ENCODE measurements around the gene EVPLL. TPM values are rescaled to one million over a fixed set of nuclear protein-coding genes. Genes with fewer than 3 reads are reported as not detected.

EVPLL gene
- total and polyA plus RNA-seq, 9 of the 15 experiments (the other 6 are each of a cell fraction or from before 2014, with no cell fraction given) = not detected

DNA sequence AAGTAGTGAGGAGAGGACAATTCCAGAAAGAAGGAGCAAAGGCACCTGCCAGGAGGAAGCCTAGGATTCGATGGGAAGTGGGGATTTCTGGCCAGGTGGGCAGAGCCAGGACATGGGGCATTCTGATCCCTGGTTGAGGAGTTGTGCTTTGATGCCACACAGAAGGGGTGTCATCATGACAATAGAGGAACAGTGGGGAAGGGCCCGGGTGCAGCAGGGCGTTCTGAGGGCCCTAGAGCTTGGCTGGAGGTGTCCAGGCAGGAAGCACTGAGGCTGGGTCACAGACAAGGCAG is 4.3 kb downstream of the EVPLL start (continued):
- TF ChIP-seq, protein P1, sequence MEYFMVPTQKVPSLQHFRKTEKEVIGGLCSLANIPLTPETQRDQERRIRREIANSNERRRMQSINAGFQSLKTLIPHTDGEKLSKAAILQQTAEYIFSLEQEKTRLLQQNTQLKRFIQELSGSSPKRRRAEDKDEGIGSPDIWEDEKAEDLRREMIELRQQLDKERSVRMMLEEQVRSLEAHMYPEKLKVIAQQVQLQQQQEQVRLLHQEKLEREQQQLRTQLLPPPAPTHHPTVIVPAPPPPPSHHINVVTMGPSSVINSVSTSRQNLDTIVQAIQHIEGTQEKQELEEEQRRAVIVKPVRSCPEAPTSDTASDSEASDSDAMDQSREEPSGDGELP (CRISPR knock-in tag; IDR thresholded peaks at IDR 0.05; ENCODE audit: borderline replicate concordance) = no peak
- TF ChIP-seq ZSCAN32 (CRISPR knock-in tag; IDR thresholded peaks at IDR 0.05) = no peak
- TF ChIP-seq, protein P2, sequence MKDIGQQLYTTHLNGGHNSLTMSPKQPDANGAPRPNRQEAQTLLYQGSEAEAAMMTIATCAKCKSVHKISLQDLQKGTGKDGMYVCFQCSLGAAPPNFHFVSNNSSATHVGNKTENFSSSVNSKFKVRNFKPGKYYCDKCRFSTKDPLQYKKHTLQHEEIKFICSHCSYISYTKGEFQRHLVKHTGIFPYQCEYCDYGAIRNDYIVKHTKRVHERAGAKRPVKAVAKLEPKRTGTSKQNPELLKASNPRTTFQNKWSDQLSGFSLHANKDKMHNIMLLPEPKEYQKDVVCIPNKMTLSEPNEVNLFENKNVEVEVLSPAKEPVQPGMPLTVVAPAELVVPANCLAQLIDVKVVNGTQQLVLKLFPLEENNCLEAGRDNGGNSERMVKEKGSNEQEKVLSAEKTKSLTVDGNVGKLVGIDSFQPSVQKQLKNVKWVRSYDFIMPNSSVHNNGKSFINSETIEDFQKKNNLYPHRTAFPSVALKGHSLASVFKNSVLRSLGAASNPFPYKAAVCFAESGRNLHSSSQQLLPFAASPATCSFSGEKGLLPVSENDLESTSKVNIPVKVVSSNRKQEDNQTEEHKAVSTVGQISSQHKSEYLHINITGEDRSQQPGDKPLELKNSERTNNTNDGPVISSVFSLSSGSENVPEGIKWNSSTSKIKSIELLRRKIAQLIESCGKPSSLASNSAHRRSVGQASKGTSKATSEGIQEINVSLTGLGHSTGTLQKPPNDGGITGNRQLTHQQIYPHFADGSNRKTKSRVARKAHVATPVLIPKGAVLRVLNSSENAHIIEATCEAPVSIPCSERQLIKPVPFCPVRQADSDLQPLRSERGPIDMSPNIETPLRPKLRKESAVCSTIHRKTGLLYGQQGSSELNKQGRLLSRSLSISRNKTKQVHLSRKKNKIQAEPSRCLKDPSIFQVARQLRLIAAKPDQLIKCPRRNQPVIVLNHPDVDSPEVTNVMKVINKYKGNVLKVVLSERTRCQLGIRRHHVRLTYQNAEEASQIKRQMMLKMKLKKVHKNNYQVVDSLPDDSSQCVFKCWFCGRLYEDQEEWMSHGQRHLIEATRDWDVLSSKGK (CRISPR knock-in tag; IDR thresholded peaks at IDR 0.05) = no peak
- TF ChIP-seq TAL1 (IDR thresholded peaks at IDR 0.05) = no peak
- TF ChIP-seq, protein P3, sequence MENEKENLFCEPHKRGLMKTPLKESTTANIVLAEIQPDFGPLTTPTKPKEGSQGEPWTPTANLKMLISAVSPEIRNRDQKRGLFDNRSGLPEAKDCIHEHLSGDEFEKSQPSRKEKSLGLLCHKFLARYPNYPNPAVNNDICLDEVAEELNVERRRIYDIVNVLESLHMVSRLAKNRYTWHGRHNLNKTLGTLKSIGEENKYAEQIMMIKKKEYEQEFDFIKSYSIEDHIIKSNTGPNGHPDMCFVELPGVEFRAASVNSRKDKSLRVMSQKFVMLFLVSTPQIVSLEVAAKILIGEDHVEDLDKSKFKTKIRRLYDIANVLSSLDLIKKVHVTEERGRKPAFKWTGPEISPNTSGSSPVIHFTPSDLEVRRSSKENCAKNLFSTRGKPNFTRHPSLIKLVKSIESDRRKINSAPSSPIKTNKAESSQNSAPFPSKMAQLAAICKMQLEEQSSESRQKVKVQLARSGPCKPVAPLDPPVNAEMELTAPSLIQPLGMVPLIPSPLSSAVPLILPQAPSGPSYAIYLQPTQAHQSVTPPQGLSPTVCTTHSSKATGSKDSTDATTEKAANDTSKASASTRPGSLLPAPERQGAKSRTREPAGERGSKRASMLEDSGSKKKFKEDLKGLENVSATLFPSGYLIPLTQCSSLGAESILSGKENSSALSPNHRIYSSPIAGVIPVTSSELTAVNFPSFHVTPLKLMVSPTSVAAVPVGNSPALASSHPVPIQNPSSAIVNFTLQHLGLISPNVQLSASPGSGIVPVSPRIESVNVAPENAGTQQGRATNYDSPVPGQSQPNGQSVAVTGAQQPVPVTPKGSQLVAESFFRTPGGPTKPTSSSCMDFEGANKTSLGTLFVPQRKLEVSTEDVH (IDR thresholded peaks at IDR 0.05; ENCODE audit: low read depth, partially characterized antibody) = no peak
- TF ChIP-seq, protein P4, sequence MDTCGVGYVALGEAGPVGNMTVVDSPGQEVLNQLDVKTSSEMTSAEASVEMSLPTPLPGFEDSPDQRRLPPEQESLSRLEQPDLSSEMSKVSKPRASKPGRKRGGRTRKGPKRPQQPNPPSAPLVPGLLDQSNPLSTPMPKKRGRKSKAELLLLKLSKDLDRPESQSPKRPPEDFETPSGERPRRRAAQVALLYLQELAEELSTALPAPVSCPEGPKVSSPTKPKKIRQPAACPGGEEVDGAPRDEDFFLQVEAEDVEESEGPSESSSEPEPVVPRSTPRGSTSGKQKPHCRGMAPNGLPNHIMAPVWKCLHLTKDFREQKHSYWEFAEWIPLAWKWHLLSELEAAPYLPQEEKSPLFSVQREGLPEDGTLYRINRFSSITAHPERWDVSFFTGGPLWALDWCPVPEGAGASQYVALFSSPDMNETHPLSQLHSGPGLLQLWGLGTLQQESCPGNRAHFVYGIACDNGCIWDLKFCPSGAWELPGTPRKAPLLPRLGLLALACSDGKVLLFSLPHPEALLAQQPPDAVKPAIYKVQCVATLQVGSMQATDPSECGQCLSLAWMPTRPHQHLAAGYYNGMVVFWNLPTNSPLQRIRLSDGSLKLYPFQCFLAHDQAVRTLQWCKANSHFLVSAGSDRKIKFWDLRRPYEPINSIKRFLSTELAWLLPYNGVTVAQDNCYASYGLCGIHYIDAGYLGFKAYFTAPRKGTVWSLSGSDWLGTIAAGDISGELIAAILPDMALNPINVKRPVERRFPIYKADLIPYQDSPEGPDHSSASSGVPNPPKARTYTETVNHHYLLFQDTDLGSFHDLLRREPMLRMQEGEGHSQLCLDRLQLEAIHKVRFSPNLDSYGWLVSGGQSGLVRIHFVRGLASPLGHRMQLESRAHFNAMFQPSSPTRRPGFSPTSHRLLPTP (IDR thresholded peaks at IDR 0.05; ENCODE audit: borderline replicate concordance, extremely low read depth, insufficient read length) = no peak
- no peak for TF ChIP-seq ZNF785 (CRISPR knock-in tag; IDR thresholded peaks at IDR 0.05)
- no peak for TF ChIP-seq KLF10 (CRISPR knock-in tag; IDR thresholded peaks at IDR 0.05)

Data from K562 (cell line).